ENCODE results near the gene CASP5.

DNA sequence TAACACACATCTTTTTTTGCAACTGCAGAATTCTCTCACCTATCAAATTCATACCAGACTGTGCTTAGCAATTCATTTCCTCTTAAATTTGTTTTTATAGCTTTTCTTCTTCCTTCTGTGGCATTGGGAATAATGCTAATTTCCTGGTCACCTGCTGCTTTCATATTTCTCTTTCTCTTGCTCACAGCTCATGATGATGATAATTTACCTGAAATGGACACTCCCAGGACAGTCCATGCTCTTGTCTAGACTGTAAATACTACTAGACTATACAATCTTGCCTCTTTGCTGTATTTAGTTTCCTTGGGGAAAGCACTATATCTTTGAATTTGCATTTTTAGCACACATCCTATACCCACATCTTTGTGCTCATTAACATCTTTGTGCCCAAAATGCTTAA lies 15.5 kb downstream of the CASP5 start:
- TF ChIP-seq, protein P1, sequence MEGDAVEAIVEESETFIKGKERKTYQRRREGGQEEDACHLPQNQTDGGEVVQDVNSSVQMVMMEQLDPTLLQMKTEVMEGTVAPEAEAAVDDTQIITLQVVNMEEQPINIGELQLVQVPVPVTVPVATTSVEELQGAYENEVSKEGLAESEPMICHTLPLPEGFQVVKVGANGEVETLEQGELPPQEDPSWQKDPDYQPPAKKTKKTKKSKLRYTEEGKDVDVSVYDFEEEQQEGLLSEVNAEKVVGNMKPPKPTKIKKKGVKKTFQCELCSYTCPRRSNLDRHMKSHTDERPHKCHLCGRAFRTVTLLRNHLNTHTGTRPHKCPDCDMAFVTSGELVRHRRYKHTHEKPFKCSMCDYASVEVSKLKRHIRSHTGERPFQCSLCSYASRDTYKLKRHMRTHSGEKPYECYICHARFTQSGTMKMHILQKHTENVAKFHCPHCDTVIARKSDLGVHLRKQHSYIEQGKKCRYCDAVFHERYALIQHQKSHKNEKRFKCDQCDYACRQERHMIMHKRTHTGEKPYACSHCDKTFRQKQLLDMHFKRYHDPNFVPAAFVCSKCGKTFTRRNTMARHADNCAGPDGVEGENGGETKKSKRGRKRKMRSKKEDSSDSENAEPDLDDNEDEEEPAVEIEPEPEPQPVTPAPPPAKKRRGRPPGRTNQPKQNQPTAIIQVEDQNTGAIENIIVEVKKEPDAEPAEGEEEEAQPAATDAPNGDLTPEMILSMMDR (IDR thresholded peaks at IDR 0.05; ENCODE audit: low read depth, low read length) = no peak
- no peak for TF ChIP-seq EZH2phosphoT487 (IDR thresholded peaks at IDR 0.05; ENCODE audit: low read depth)
